Natural killer cell (primary cell): ENCODE results near the gene SND1. TPM values are rescaled to one million over a fixed set of nuclear protein-coding genes. Genes with fewer than 3 reads are reported as not detected.

Source experiments
- ATAC-seq, 3 donors: fragments of 150-1000 bp in 2 of 3; fragments of 200-7000 bp in 1 of 3; cut with Tn5 transposase; 1 replicate in 1 of 3; 2 replicates in 2 of 3; pipeline ENCODE4 v1.10.0; 2021; ENCODE audit warnings: mild to moderate bottlenecking in 2 of 3, moderate library complexity in 2 of 3
- DNase-seq, 2 donors: peaks; one replicate each; pipeline versions ENCODE4 v3.0.0 to v3.0.0-alpha.2; 2013 to 2021; ENCODE audit warnings: mixed read lengths in 1 of 2
- H3K27ac ChIP-seq: one replicate; pipeline ENCODE4 v1.5.1; 2013; ENCODE audit warnings: mild to moderate bottlenecking, low read length
- H3K27me3 ChIP-seq: one replicate; pipeline ENCODE4 v1.6.1; 2013; ENCODE audit warnings: low read length; ENCODE audit not compliant: control insufficient read depth, insufficient read depth
- H3K36me3 ChIP-seq: one replicate; pipeline ENCODE4 v1.6.1; 2013; ENCODE audit warnings: low read length; ENCODE audit not compliant: control insufficient read depth, insufficient read depth
- H3K4me1 ChIP-seq: one replicate; pipeline ENCODE4 v1.6.1; 2013; ENCODE audit warnings: low read length; ENCODE audit not compliant: control insufficient read depth, insufficient read depth
- H3K4me3 ChIP-seq: one replicate; pipeline ENCODE4 v1.5.1; 2013; ENCODE audit warnings: low read length
- H3K9me3 ChIP-seq: one replicate; pipeline ENCODE4 v1.6.1; 2013; ENCODE audit warnings: low read length; ENCODE audit not compliant: control insufficient read depth, insufficient read depth
- H3K27ac Mint-ChIP-seq, 2 donors: one replicate each; pipeline ENCODE4 v1.8.0; 2022; ENCODE audit warnings: mild to moderate bottlenecking in 2 of 2, mixed read lengths in 2 of 2, moderate library complexity in 1 of 2
- H3K27me3 Mint-ChIP-seq, 2 donors: one replicate each; pipeline ENCODE4 v1.8.0; 2022; ENCODE audit warnings: low read depth in 2 of 2, mixed read lengths in 2 of 2
- H3K36me3 Mint-ChIP-seq: one replicate; pipeline ENCODE4 v1.8.0; 2022; ENCODE audit warnings: mixed read lengths
- H3K4me1 Mint-ChIP-seq, 2 donors: one replicate each; pipeline ENCODE4 v1.8.0; 2022; ENCODE audit warnings: mixed read lengths in 2 of 2
- H3K4me3 Mint-ChIP-seq: one replicate; pipeline ENCODE4 v1.8.0; 2022; ENCODE audit warnings: mild to moderate bottlenecking, moderate library complexity, mixed read lengths
- H3K9me3 Mint-ChIP-seq, 2 donors: one replicate each; pipeline ENCODE4 v1.8.0; 2022; ENCODE audit warnings: mixed read lengths in 2 of 2
- WGBS: methylation state at CpG from one replicate; pipeline ENCODE4 v1.1.7; 2013; ENCODE audit warnings: missing lambda C conversion rate; ENCODE audit not compliant: insufficient coverage; 5-methylcytosine and 5-hydroxymethylcytosine counted together
- intact Hi-C: fragments of 100-400 bp; cut with micrococcal nuclease; formaldehyde crosslinking; loops from one replicate; pipeline ENCODE4 v1.14.2; 2022
- total RNA-seq, 4 donors: library from RNA; stranded (reverse); fragments of 120-200 nt in 1 of 4; gene quantifications; one replicate each; pipeline versions ENCODE4 v1.2.3 to v1.2.4, GENCODE V29; 2013 to 2022
- TF ChIP-seq, protein P1 (sequence below): fragments of 200-600 bp; IDR thresholded peaks from one replicate; pipeline ENCODE4 v1.8.0; 2022; ENCODE audit warnings: antibody characterized with exemption

Gene SND1
- total RNA-seq, 3 donors from 2014 or later (not counting 1 experiment from before 2014, with no cell fraction given) = 149 to 188 (median 149) TPM

DNA sequence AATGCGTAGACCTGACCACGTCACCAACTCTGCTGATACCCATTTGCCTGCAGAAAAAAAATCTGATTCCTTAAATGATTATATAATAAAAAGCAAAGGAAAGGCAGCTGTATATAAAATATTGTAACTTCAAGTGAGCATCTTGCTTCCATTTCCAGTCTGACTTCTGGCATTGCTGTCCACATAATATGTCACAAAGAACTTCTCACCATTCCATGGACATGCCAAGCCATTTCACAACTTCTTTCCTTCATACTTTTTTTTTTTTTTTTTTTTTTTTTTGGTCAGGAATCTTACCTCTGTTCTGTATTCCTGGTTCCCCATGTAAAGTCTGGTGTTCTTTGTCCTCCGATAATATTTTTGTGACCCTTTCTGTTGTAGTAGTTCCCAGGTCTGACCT, 165.5 kb downstream of the SND1 start:
- TF ChIP-seq, protein P1, sequence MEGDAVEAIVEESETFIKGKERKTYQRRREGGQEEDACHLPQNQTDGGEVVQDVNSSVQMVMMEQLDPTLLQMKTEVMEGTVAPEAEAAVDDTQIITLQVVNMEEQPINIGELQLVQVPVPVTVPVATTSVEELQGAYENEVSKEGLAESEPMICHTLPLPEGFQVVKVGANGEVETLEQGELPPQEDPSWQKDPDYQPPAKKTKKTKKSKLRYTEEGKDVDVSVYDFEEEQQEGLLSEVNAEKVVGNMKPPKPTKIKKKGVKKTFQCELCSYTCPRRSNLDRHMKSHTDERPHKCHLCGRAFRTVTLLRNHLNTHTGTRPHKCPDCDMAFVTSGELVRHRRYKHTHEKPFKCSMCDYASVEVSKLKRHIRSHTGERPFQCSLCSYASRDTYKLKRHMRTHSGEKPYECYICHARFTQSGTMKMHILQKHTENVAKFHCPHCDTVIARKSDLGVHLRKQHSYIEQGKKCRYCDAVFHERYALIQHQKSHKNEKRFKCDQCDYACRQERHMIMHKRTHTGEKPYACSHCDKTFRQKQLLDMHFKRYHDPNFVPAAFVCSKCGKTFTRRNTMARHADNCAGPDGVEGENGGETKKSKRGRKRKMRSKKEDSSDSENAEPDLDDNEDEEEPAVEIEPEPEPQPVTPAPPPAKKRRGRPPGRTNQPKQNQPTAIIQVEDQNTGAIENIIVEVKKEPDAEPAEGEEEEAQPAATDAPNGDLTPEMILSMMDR = no peak
- Mint-ChIP-seq H3K9me3 (no peaks in the 10 kb centered on the region), H3K27ac (no peak overlapping the region), H3K27me3 (no peaks in the 10 kb centered on the region), H3K4me3 (no peak overlapping the region), H3K4me1 (peaks cover 47 to 58% of the 10 kb centered on the region in 2 donors), H3K36me3 (no peaks in the 10 kb centered on the region)
- no peak for DNase-seq
- no peaks in the 10 kb centered on the region for H3K36me3 ChIP-seq
- no peak overlapping the region for H3K27ac ChIP-seq
- H3K4me1 ChIP-seq = no peaks in the 10 kb centered on the region
- WGBS = 100% methylated on average over 2 of the region's 3 CpGs
- intact Hi-C loops = no loop called here
- H3K4me3 ChIP-seq = no peak overlapping the region
- ATAC-seq = no peak
- no peaks in the 10 kb centered on the region for H3K27me3 ChIP-seq
- no peaks in the 10 kb centered on the region for H3K9me3 ChIP-seq

DNA sequence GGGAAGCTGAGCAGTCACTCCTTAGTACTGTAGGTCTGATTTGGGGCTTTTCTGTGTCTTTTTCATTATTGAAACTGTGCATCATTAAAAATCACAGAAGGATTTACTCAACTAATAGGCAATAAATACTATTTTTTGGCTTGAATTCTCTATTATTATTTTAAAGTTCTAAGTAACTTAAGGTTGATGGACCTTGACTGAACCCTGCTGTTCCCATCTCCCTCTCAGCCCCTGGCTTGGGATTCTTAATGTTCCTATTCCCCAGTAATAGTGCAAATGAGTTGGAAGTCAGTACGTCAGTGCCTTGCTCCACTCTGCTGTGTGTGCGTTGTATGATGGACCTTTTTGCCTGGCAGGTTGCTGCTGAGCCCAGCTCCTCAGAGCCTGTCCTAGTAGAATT, 166.3 kb downstream of the SND1 start:
- no peaks in the 10 kb centered on the region for H3K36me3 ChIP-seq
- no peak overlapping the region for H3K4me3 ChIP-seq
- TF ChIP-seq, protein P1 = no peak
- Mint-ChIP-seq H3K36me3 (no peaks in the 10 kb centered on the region), H3K4me1 (peaks cover 47 to 51% of the 10 kb centered on the region in 2 donors), H3K9me3 (no peaks in the 10 kb centered on the region), H3K27me3 (no peaks in the 10 kb centered on the region), H3K4me3 (no peak overlapping the region), H3K27ac (peak overlapping the region in 1 of 2 donors; percentile 17)
- H3K27me3 ChIP-seq = no peaks in the 10 kb centered on the region
- no peak for DNase-seq
- no peak overlapping the region for H3K27ac ChIP-seq
- no peaks in the 10 kb centered on the region for H3K9me3 ChIP-seq
- 96% methylated on average over 2 of the region's 2 CpGs for WGBS
- H3K4me1 ChIP-seq = no peaks in the 10 kb centered on the region
- no peak for ATAC-seq
- intact Hi-C loops = no loop called here

DNA sequence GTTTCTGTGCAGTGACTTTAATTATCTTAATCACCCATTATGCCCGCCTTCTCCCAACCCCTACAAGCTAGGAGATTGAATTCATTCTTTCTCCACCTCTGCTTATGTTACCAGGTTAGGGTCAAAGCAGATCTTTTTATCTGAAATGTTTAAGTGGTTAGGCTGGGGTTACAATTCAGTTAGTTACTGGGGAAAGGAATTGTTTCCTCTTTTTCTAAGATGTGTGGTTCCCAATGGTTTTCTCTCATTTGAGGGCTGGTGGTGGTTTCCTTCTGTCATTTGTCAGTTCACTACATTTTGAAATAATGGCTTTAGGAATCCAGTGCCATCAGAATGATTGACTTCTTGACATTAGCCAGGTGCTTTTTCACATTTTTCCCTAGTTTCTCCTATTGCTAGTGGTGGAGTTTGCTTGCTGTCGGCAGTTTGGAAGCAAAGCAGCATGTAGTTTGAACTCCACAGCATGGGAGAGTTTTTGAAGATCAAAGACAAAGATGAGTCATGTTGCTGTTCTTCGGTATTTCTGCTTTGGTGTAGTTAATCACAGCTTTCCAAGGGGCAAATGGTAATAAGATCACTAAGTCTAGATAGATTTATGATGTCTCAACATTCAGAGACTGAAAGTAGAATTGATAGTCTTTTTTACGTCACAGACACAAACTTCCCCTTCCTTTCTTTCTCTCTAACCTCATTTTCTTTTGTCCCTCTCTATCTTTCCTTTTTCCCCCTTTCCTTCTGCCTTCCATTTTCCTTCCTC, 168.2 kb downstream of the SND1 start:
- Histone ChIP-seq H3K36me3 (no peaks in the 10 kb centered on the region), H3K27ac (no peak overlapping the region), H3K4me3 (no peak overlapping the region), H3K4me1 (no peaks in the 10 kb centered on the region), H3K9me3 (no peaks in the 10 kb centered on the region), H3K27me3 (no peaks in the 10 kb centered on the region)
- intact Hi-C loops = no loop called here
- H3K9me3 Mint-ChIP-seq = no peaks in the 10 kb centered on the region
- peak overlapping the region in 1 of 2 donors; percentile 22 for H3K27ac Mint-ChIP-seq
- 56% methylated on average over 3 of the region's 4 CpGs for WGBS
- H3K27me3 Mint-ChIP-seq = no peaks in the 10 kb centered on the region
- peak in 1 of 2 donors; percentile 7 for DNase-seq
- no peak overlapping the region for H3K4me3 Mint-ChIP-seq
- no peak for ATAC-seq
- no peaks in the 10 kb centered on the region for H3K36me3 Mint-ChIP-seq
- H3K4me1 Mint-ChIP-seq = peaks cover 42 to 44% of the 10 kb centered on the region in 2 donors
- TF ChIP-seq, protein P1 = no peak

DNA sequence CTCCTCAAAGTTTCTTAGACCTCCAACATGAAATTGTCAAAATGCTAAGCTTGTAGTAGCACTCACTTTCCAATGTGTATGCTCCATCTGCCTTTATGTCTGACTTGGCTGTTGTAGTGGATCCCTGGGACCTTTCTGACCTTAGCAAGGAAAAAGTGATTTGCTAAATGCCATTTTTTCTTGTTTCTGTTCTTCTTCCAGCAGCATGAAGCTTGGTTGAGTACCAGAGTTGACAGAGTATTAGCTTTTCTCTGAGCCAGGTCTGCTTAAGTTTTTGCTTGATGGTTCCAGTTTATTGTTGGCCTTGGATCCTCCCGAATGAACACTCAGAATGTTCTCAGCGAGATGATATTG, 168.7 kb downstream of the SND1 start:
- H3K9me3 Mint-ChIP-seq = no peaks in the 10 kb centered on the region
- Histone ChIP-seq H3K36me3 (no peaks in the 10 kb centered on the region), H3K4me1 (no peaks in the 10 kb centered on the region), H3K27ac (no peak overlapping the region), H3K9me3 (no peaks in the 10 kb centered on the region), H3K4me3 (no peak overlapping the region), H3K27me3 (no peaks in the 10 kb centered on the region)
- H3K27ac Mint-ChIP-seq = peak overlapping the region in 1 of 2 donors; percentile 22
- no peaks in the 10 kb centered on the region for H3K27me3 Mint-ChIP-seq
- DNase-seq = no peak
- no peak for ATAC-seq
- peaks cover 37 to 44% of the 10 kb centered on the region in 2 donors for H3K4me1 Mint-ChIP-seq
- TF ChIP-seq, protein P1 = no peak
- no peak overlapping the region for H3K4me3 Mint-ChIP-seq
- WGBS = 100% methylated on average over 2 of the region's 2 CpGs
- intact Hi-C loops = no loop called here
- H3K36me3 Mint-ChIP-seq = no peaks in the 10 kb centered on the region
